Fibroblast of lung (primary cell): ENCODE measurements around the gene NCAM2. TPM values are rescaled to one million over a fixed set of nuclear protein-coding genes. Genes with fewer than 3 reads are reported as not detected.

ENCODE experiments used
- DNase-seq, 2 donors: peaks; one replicate each; pipeline versions ENCODE4 v3.0.0 to v3.0.0-alpha.2; 2010; ENCODE audit warnings: low read depth in 2 of 2
- H2AFZ ChIP-seq: 2 replicates; pipeline ENCODE4 v1.5.1; 2012; ENCODE audit warnings: low read length, control low read depth, inconsistent platforms
- H3K27ac ChIP-seq: 2 replicates; pipeline ENCODE4 v1.5.1; 2011; ENCODE audit warnings: low read length, control low read depth; ENCODE audit not compliant: insufficient read depth
- H3K27me3 ChIP-seq: 2 replicates; pipeline ENCODE4 v1.5.1; 2011; ENCODE audit warnings: mild to moderate bottlenecking, low read length; ENCODE audit not compliant: control insufficient read depth, insufficient read depth
- H3K36me3 ChIP-seq: 2 replicates; pipeline ENCODE4 v1.5.1; 2011; ENCODE audit warnings: low read length; ENCODE audit not compliant: control insufficient read depth, insufficient read depth
- H3K4me1 ChIP-seq: 2 replicates; pipeline ENCODE4 v1.5.1; 2011; ENCODE audit warnings: low read length; ENCODE audit not compliant: control insufficient read depth, insufficient read depth; ENCODE audit errors: extremely low read depth
- H3K4me2 ChIP-seq: 2 replicates; pipeline ENCODE4 v1.5.1; 2011; ENCODE audit warnings: low read length, control low read depth; ENCODE audit not compliant: insufficient read depth; ENCODE audit errors: extremely low read depth
- H3K4me3 ChIP-seq, 4 experiments: fragments of 200-600 bp in 1 of 4; sonication (generic) in 1 of 4; replicated peaks in 1 of 4; 2 replicates each; pipeline ENCODE4 v1.5.1; 2011 to 2016; ENCODE audit warnings: low read length in 4 of 4, low read depth in 3 of 4, mild to moderate bottlenecking in 3 of 4, control low read depth in 2 of 4, inconsistent platforms in 1 of 4, mixed read lengths in 1 of 4; ENCODE audit not compliant: insufficient read depth in 1 of 4; ENCODE audit errors: control extremely low read depth in 1 of 4
- H3K79me2 ChIP-seq: 2 replicates; pipeline ENCODE4 v1.5.1; 2012; ENCODE audit warnings: mild to moderate bottlenecking, low read length, inconsistent platforms; ENCODE audit not compliant: control insufficient read depth, insufficient read depth
- H3K9ac ChIP-seq: 2 replicates; pipeline ENCODE4 v1.5.1; 2011; ENCODE audit warnings: mild to moderate bottlenecking, low read length, control low read depth; ENCODE audit not compliant: insufficient read depth
- H3K9me3 ChIP-seq: 2 replicates; pipeline ENCODE4 v1.5.1; 2012; ENCODE audit warnings: low read depth, low read length; ENCODE audit not compliant: control insufficient read depth, insufficient read depth
- H4K20me1 ChIP-seq: 2 replicates; pipeline ENCODE4 v1.5.1; 2011; ENCODE audit warnings: low read length; ENCODE audit not compliant: control insufficient read depth, insufficient read depth; ENCODE audit errors: extremely low read depth
- EZH2 ChIP-seq: IDR thresholded peaks from 2 replicates; pipeline ENCODE4 v1.5.1; 2012; ENCODE audit warnings: low read length, control low read depth, mild to moderate bottlenecking; ENCODE audit errors: missing control alignments
- polyA plus RNA-seq, 2 donors: library from polyadenylated mRNA; depleted of rRNA in 1 of 2; stranded (reverse) in 1 of 2; unstranded in 1 of 2; fragments of >200 nt; gene quantifications; 2 replicates each; pipeline ENCODE4 v1.2.1, GENCODE V29; 2011 to 2012; ENCODE audit warnings: missing spikeins in 1 of 2
- total RNA-seq: library from RNA; depleted of rRNA; stranded (reverse); fragments of >200 nt; gene quantifications from 2 replicates; pipeline ENCODE4 v1.2.1, GENCODE V29; 2014
- TF ChIP-seq, protein P1 (sequence below), 2 donors: IDR thresholded peaks in 1 of 2; conservative IDR thresholded peaks in 1 of 2; 1 replicate in 1 of 2; 2 replicates in 1 of 2; pipeline ENCODE4 v1.5.1; 2011 to 2012; ENCODE audit warnings: low read length in 2 of 2, control low read depth in 1 of 2, inconsistent platforms in 1 of 2, low read depth in 1 of 2, mild to moderate bottlenecking in 1 of 2

NCAM2 gene
- total and polyA plus RNA-seq, 2 donors (not counting 1 experiment from before 2014, with no cell fraction given): 5.6 to 11.1 TPM

DNA sequence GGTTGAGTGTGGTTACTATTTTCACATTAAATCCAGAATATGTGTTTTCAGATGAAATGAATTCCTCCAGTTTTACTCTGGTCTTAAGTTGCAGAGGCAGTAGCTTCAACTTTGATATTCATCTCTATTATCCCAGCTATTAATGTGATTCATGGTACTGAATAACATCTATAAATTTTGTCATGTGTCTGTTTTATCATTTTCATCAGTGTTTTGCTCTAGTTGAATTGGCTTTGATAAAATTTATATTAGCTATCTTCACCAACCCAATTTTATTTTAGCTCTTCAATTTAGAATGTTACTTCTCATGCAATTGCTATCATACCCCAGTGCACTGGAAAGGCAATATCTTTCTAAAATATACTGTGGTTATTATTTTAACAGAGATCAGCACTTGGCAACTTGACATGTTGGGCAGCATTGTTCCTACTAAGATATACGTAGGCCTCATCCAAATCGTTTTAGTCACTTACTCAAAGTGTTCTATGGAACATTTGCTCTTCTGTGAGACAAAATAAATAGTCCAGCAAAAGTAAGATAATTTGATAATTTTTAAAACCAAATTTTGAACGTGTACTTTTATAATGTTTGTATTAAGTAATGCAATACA, 184.3 kb downstream of the NCAM2 start:
- Histone ChIP-seq H2AFZ (no peak overlapping the region), H4K20me1 (no peaks in the 10 kb centered on the region), H3K27ac (no peak overlapping the region), H3K4me1 (no peaks in the 10 kb centered on the region), H3K36me3 (no peaks in the 10 kb centered on the region), H3K4me3 (no peak overlapping the region), H3K9ac (no peak overlapping the region), H3K4me2 (no peak overlapping the region), H3K79me2 (no peaks in the 10 kb centered on the region), H3K9me3 (no peaks in the 10 kb centered on the region), H3K27me3 (no peaks in the 10 kb centered on the region)
- peak in 1 of 2 donors; percentile 25 for DNase-seq
- no peak for TF ChIP-seq EZH2
- TF ChIP-seq, protein P1, sequence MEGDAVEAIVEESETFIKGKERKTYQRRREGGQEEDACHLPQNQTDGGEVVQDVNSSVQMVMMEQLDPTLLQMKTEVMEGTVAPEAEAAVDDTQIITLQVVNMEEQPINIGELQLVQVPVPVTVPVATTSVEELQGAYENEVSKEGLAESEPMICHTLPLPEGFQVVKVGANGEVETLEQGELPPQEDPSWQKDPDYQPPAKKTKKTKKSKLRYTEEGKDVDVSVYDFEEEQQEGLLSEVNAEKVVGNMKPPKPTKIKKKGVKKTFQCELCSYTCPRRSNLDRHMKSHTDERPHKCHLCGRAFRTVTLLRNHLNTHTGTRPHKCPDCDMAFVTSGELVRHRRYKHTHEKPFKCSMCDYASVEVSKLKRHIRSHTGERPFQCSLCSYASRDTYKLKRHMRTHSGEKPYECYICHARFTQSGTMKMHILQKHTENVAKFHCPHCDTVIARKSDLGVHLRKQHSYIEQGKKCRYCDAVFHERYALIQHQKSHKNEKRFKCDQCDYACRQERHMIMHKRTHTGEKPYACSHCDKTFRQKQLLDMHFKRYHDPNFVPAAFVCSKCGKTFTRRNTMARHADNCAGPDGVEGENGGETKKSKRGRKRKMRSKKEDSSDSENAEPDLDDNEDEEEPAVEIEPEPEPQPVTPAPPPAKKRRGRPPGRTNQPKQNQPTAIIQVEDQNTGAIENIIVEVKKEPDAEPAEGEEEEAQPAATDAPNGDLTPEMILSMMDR (conservative IDR thresholded peaks at IDR 0.05 in 1 of 2, IDR thresholded peaks at IDR 0.05 in 1 of 2; ENCODE audit: low read depth in 1 of 2, low read length in 2 of 2): no peak

DNA sequence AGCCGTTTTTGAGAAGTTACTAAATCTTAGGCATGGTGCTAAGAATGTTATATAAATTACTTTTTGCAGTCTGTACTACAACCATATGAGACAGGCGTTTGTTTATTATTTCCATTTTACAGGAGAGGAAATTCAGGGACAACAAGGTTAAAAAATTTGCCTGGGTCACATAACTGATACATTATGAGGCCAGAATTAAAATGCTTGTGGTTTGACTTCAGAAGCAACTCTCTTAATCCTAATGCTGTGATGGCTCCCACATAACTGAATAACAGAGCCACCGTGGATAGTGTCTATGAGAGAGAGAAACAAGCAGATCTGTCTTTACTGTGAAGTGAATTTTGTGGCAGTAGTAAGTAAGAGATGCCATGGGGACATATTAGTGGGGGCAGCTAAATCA, 184.9 kb downstream of the NCAM2 start:
- H3K27me3 ChIP-seq: no peaks in the 10 kb centered on the region
- DNase-seq: peak; percentile 18 to 25
- H3K79me2 ChIP-seq: no peaks in the 10 kb centered on the region
- no peaks in the 10 kb centered on the region for H3K36me3 ChIP-seq
- no peaks in the 10 kb centered on the region for H4K20me1 ChIP-seq
- H3K4me1 ChIP-seq: no peaks in the 10 kb centered on the region
- no peak overlapping the region for H3K27ac ChIP-seq
- H3K9me3 ChIP-seq: no peaks in the 10 kb centered on the region
- no peak overlapping the region for H3K4me3 ChIP-seq
- no peak overlapping the region for H2AFZ ChIP-seq
- H3K4me2 ChIP-seq: no peak overlapping the region
- TF ChIP-seq EZH2: no peak
- TF ChIP-seq, protein P1 (conservative IDR thresholded peaks at IDR 0.05 in 1 of 2, IDR thresholded peaks at IDR 0.05 in 1 of 2; ENCODE audit: low read depth in 1 of 2, low read length in 2 of 2): no peak
- H3K9ac ChIP-seq: no peak overlapping the region

DNA sequence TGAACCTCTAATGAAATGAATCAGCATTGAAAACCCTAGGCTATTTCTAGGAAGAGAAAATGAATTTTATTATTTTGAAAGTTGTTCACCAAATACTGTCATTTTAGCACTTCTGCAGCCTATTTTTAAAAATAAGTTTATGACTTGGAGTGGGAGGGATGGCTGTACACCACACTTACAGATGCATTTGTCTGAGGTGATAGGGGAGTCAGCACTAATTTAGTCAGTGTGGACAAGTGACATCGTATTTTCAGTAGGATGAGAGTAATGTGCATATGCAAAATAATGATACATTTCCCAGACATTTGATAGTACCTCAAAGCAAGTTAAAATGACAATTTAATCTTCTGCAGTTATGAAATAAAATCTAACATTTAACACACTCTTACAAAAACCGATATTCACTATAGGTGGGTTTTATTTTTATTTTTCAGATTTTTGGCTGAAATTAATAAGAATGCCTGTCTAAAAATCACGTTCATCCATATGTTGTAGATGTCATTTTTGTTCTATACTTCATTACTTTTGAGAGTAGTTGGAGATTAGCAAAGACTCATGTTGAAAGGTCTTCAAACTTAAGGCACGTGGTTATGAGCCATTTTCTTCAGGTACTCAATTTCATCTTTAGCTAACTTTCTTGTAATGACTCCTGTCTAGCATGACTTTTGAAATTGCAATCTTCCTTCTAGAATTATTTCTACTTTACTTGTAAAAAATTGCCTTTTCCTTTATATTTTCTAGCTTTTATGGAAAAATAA, 186.7 kb downstream of the NCAM2 start:
- Histone ChIP-seq H3K9ac (no peak overlapping the region), H2AFZ (no peak overlapping the region), H3K4me1 (no peaks in the 10 kb centered on the region), H3K9me3 (no peaks in the 10 kb centered on the region), H3K79me2 (no peaks in the 10 kb centered on the region), H3K27me3 (no peaks in the 10 kb centered on the region), H3K36me3 (no peaks in the 10 kb centered on the region), H3K27ac (no peak overlapping the region), H3K4me2 (no peak overlapping the region), H4K20me1 (no peaks in the 10 kb centered on the region), H3K4me3 (no peak overlapping the region)
- TF ChIP-seq, protein P1 (conservative IDR thresholded peaks at IDR 0.05 in 1 of 2, IDR thresholded peaks at IDR 0.05 in 1 of 2; ENCODE audit: low read depth in 1 of 2, low read length in 2 of 2): no peak
- TF ChIP-seq EZH2: no peak
- no peak for DNase-seq
